K562 (cell line): ENCODE measurements around the gene UBASH3A. TPM values are rescaled to one million over a fixed set of nuclear protein-coding genes. Genes with fewer than 3 reads are reported as not detected.

Source experiments
- ATAC-seq: fragments of 200-7000 bp; cut with Tn5 transposase; 3 replicates; pipeline ENCODE4 v1.9.1; 2020; ENCODE audit warnings: moderate library complexity
- BruUV-seq: library from RNA; stranded (reverse); fragments of 400-500 nt; replicated peaks from 2 replicates; lab custom pipeline; 2021; lab: Mats Ljungman, UMichigan
- CTCF ChIA-PET: fragments of 300-600 bp; formaldehyde crosslinking; extraction: SDS; loops from one replicate; lab custom pipeline; 2021; ENCODE audit warnings: low intra/inter-chr PET ratio; lab: Yijun Ruan, JAX
- POLR2A ChIA-PET: fragments of 300-600, 350-650 bp; sonication (Branson Sonifier 250); formaldehyde crosslinking; extraction: SDS; loops from one replicate; lab custom pipeline; 2021; ENCODE audit warnings: antibody characterized with exemption, inconsistent platforms; lab: Yijun Ruan, JAX
- DNase-seq, 4 experiments: peaks; one replicate each; pipeline versions ENCODE4 v3.0.0 to v3.0.0-alpha.2; 2011 to 2018; ENCODE audit warnings: low spot score in 3 of 4, mixed read lengths in 3 of 4; ENCODE audit errors: extremely low read depth in 1 of 4
- FAIRE-seq: peaks from 2 replicates; lab custom pipeline; 2011; peaks lifted over from hg19 to GRCh38; lab: Jason Lieb, UNC
- H2AFZ ChIP-seq: 2 replicates; pipeline ENCODE4 v1.6.0; 2011; ENCODE audit warnings: low read depth, low read length, control low read depth, inconsistent platforms
- H3K27ac ChIP-seq: fragments of 200-600 bp; 3 replicates; pipeline ENCODE4 v1.8.0; 2011; ENCODE audit warnings: low read depth, mild to moderate bottlenecking, control low read depth, inconsistent platforms, low read length, moderate library complexity, mixed read lengths; ENCODE audit errors: extremely low read depth
- H3K27me3 ChIP-seq, 2 experiments: fragments of 300-600 bp in 1 of 2; 2 replicates in 1 of 2; 3 replicates in 1 of 2; pipeline versions ENCODE4 v1.6.0 to v1.8.0; 2011; ENCODE audit warnings: inconsistent platforms in 2 of 2, low read length in 2 of 2, mild to moderate bottlenecking in 1 of 2, mixed read lengths in 1 of 2, moderate library complexity in 1 of 2; ENCODE audit not compliant: control insufficient read depth in 2 of 2, insufficient read depth in 2 of 2
- H3K36me3 ChIP-seq: fragments of 300-600 bp; 3 replicates; pipeline ENCODE4 v1.8.0; 2011; ENCODE audit warnings: mild to moderate bottlenecking, low read length, inconsistent platforms; ENCODE audit not compliant: control insufficient read depth, insufficient read depth
- H3K4me1 ChIP-seq, 2 experiments: fragments of 200-600 bp in 1 of 2; replicated peaks in 1 of 2; 2 replicates in 1 of 2; 3 replicates in 1 of 2; pipeline versions ENCODE4 v1.5.1 to v1.8.0; 2011; ENCODE audit warnings: inconsistent platforms in 2 of 2, low read length in 2 of 2, mild to moderate bottlenecking in 1 of 2, mixed read lengths in 1 of 2, moderate library complexity in 1 of 2; ENCODE audit not compliant: control insufficient read depth in 2 of 2, insufficient read depth in 2 of 2
- H3K4me2 ChIP-seq: 2 replicates; pipeline ENCODE4 v1.6.1; 2011; ENCODE audit warnings: low read length, control low read depth, inconsistent platforms, mixed read lengths; ENCODE audit not compliant: insufficient read depth
- H3K4me3 ChIP-seq: fragments of 200-600 bp; sonication (generic), shearing (Covaris generic); 2 replicates; pipeline ENCODE4 v1.5.1; 2016; ENCODE audit warnings: control low read depth, inconsistent platforms
- H3K79me2 ChIP-seq: fragments of 200-600 bp; 3 replicates; pipeline ENCODE4 v1.8.0; 2011; ENCODE audit warnings: low read length, inconsistent platforms; ENCODE audit not compliant: control insufficient read depth, insufficient read depth
- H3K9ac ChIP-seq, 2 experiments: 2 replicates each; pipeline versions ENCODE4 v1.6.0 to v1.6.1; 2011; ENCODE audit warnings: low read depth in 2 of 2, low read length in 2 of 2, control low read depth in 1 of 2, inconsistent platforms in 1 of 2, mild to moderate bottlenecking in 1 of 2, mixed read lengths in 1 of 2; ENCODE audit not compliant: insufficient read depth in 1 of 2
- H3K9me1 ChIP-seq: one replicate; pipeline ENCODE4 v1.6.0; 2011; ENCODE audit warnings: inconsistent platforms, mild to moderate bottlenecking, low read length, moderate library complexity; ENCODE audit not compliant: control insufficient read depth, insufficient read depth
- H3K9me3 ChIP-seq: replicated peaks from 2 replicates; pipeline ENCODE4 v1.5.1; 2011; ENCODE audit warnings: low read depth, low read length, inconsistent platforms; ENCODE audit not compliant: control insufficient read depth, insufficient read depth
- H4K20me1 ChIP-seq: replicated peaks from 2 replicates; pipeline ENCODE4 v1.6.1; 2011; ENCODE audit warnings: low read length, inconsistent platforms, mixed read lengths; ENCODE audit not compliant: control insufficient read depth, insufficient read depth
- ASH1L ChIP-seq: fragments of 450-650 bp; IDR thresholded peaks from 2 replicates; pipeline ENCODE4 v1.6.1; 2018; ENCODE audit warnings: borderline replicate concordance, mild to moderate bottlenecking, low read depth; ENCODE audit not compliant: partially characterized antibody
- BRD4 ChIP-seq: fragments of 200-600 bp; sonication (generic); IDR thresholded peaks from 2 replicates; pipeline ENCODE4 v1.6.1; 2017; ENCODE audit warnings: inconsistent platforms
- CHD2 ChIP-seq: IDR thresholded peaks from 2 replicates; pipeline ENCODE4 v1.6.1; 2011; ENCODE audit warnings: low read depth, low read length
- FOXA3 ChIP-seq, 2 experiments: fragments of 450-650 bp in 1 of 2; sonication (generic) in 1 of 2; formaldehyde crosslinking; IDR thresholded peaks in 1 of 2; conservative IDR thresholded peaks in 1 of 2; 2 replicates each; pipeline versions ENCODE4 v1.4.0 to v1.8.0; 2020 to 2022; ENCODE audit warnings: mild to moderate bottlenecking in 2 of 2, missing genetic modification reagents in 1 of 2
- GATAD2A ChIP-seq: fragments of 450-650 bp; IDR thresholded peaks from 2 replicates; pipeline ENCODE4 v1.6.1; 2017
- HCFC1 ChIP-seq: IDR thresholded peaks from 2 replicates; pipeline ENCODE4 v1.6.1; 2012; ENCODE audit warnings: low read depth, low read length, improper control_type of control experiment
- HDAC2 ChIP-seq: fragments of 450-650 bp; IDR thresholded peaks from 2 replicates; pipeline ENCODE4 v1.6.1; 2016; ENCODE audit warnings: mild to moderate bottlenecking
- MEF2A ChIP-seq: IDR thresholded peaks from 2 replicates; pipeline ENCODE4 v1.6.1; 2011; ENCODE audit warnings: low read depth, mild to moderate bottlenecking, low read length, moderate library complexity; ENCODE audit not compliant: control insufficient read depth
- PHF21A ChIP-seq: fragments of 450-650 bp; IDR thresholded peaks from 2 replicates; pipeline ENCODE4 v1.6.1; 2017; ENCODE audit warnings: low read depth, borderline replicate concordance
- POLR2AphosphoS2 ChIP-seq: IDR thresholded peaks from 2 replicates; pipeline ENCODE4 v1.6.1; 2012; ENCODE audit warnings: low read length, improper control_type of control experiment
- RBM25 ChIP-seq: fragments of 200-400 bp; formaldehyde crosslinking; IDR thresholded peaks from 2 replicates; pipeline ENCODE4 v1.6.1; 2018; ENCODE audit warnings: low read length, low read depth, moderate library complexity; ENCODE audit not compliant: severe bottlenecking
- SAFB2 ChIP-seq: fragments of 200-400 bp; formaldehyde crosslinking; IDR thresholded peaks from 2 replicates; pipeline ENCODE4 v1.6.1; 2018; ENCODE audit warnings: borderline replicate concordance, low read length, low read depth, moderate library complexity; ENCODE audit not compliant: severe bottlenecking
- SMC3 ChIP-seq: conservative IDR thresholded peaks from 2 replicates; pipeline ENCODE4 v1.6.1; 2011; ENCODE audit warnings: low read depth, low read length, improper control_type of control experiment; ENCODE audit not compliant: insufficient read depth
- TAL1 ChIP-seq: fragments of 450-650 bp; IDR thresholded peaks from 2 replicates; pipeline ENCODE4 v1.6.1; 2016; ENCODE audit warnings: mild to moderate bottlenecking
- YY1 ChIP-seq, 3 experiments: IDR thresholded peaks; 2 replicates each; pipeline ENCODE4 v1.6.1; 2011; ENCODE audit warnings: low read length in 2 of 3, mild to moderate bottlenecking in 2 of 3, moderate library complexity in 2 of 3, borderline replicate concordance in 1 of 3, control low read depth in 1 of 3, low read depth in 1 of 3; ENCODE audit not compliant: insufficient read depth in 3 of 3, insufficient replicate concordance in 2 of 3, control insufficient read depth in 1 of 3, insufficient read length in 1 of 3; ENCODE audit errors: extremely low read depth in 1 of 3
- ZC3H4 ChIP-seq: sonication (generic); formaldehyde crosslinking; IDR thresholded peaks from 2 replicates; pipeline ENCODE4 v1.9.0; 2021; ENCODE audit warnings: missing genetic modification reagents, borderline replicate concordance
- ZNF133 ChIP-seq: fragments of 250-450 bp; sonication (Bioruptor Pico); IDR thresholded peaks from 2 replicates; pipeline ENCODE4 v1.4.0; 2020; ENCODE audit warnings: mild to moderate bottlenecking
- ZNF140 ChIP-seq: fragments of 250-450 bp; sonication (Bioruptor Pico); IDR thresholded peaks from 2 replicates; pipeline ENCODE4 v1.8.0; 2021; ENCODE audit warnings: moderate library complexity, mild to moderate bottlenecking, inconsistent platforms
- WGBS: fragments of 100-300 bp; shearing (Covaris generic); methylation state at CpG from one replicate; pipeline ENCODE4 v1.1.6; 2016; ENCODE audit warnings: low coverage, mixed read lengths; ENCODE audit not compliant: insufficient coverage; ENCODE audit errors: missing lambda C conversion rate; 5-methylcytosine and 5-hydroxymethylcytosine counted together
- in situ Hi-C: fragments of 300-500 bp; cut with MboI; formaldehyde crosslinking; loops from 4 replicates; pipeline ENCODE4 v1.15.0; 2018; ENCODE audit warnings: inconsistent platforms, mixed read lengths
- intact Hi-C: fragments of 100-400 bp; cut with micrococcal nuclease; formaldehyde crosslinking; loops from 2 replicates; pipeline ENCODE4 v1.14.2; 2022
- polyA plus RNA-seq, 8 experiments: library from polyadenylated mRNA; depleted of rRNA in 4 of 8; stranded (reverse) in 5 of 8; unstranded in 3 of 8; fragments of >200 nt; fragmentation: Nextera tagmentation in 2 of 8; fragmentation: Illumina TruSeq in 1 of 8; extraction: Ambion mirVana in 2 of 8; extraction: Trizol in 1 of 8; gene quantifications; 2 replicates each; pipeline versions ENCODE4 v1.2.1 to v1.2.3, GENCODE V29; 2011 to 2014; ENCODE audit warnings: inconsistent platforms in 1 of 8, missing spikeins in 1 of 8
- total RNA-seq, 7 experiments: library from RNA; depleted of rRNA in 6 of 7; stranded (reverse); fragments of >200 nt in 6 of 7; fragmentation: Illumina TruSeq in 2 of 7; extraction: Trizol in 2 of 7; gene quantifications; 2 replicates each; pipeline versions ENCODE4 v1.2.1 to v1.2.3, GENCODE V29; 2011 to 2021; ENCODE audit warnings: low replicate concordance in 1 of 7

Gene UBASH3A
- total and polyA plus RNA-seq, 9 of the 15 experiments (the other 6 are each of a cell fraction or from before 2014, with no cell fraction given) = 0.23 to 1.8 (median 1.1) TPM

GRCh38 chr21:42360317-42360716 is 43.4 kb upstream of the UBASH3A start (continued):
- TF ChIP-seq YY1 (IDR thresholded peaks at IDR 0.05; ENCODE audit: borderline replicate concordance in 1 of 3, control insufficient read depth in 1 of 3, extremely low read depth in 1 of 3, insufficient read depth in 3 of 3, insufficient read length in 1 of 3, insufficient replicate concordance in 2 of 3, low read depth in 1 of 3, low read length in 2 of 3) (peak in 1 of 3 experiments; percentile 16), ZC3H4 (no peak), PHF21A (no peak), CHD2 (no peak), GATAD2A (no peak), HDAC2 (peak; percentile 29; the same call in 1 of the 2 replicates), ASH1L (no peak), ZNF140 (no peak), SMC3 (peak; percentile 68), RBM25 (peak; percentile 97)

- in situ Hi-C loops (no loop called here), intact Hi-C loops (loop anchor here (10.0 kb wide), 1 partner anchor 174 kb away; no protein-coding TSS in a partner anchor)
- H3K27me3 ChIP-seq = peaks cover 33 to 79% of the 10 kb centered on the region in 2 experiments
- no peak for ATAC-seq
- H3K4me1 ChIP-seq = peaks cover 0 to 2% of the 10 kb centered on the region in 2 experiments; a peak in 3 of 5 replicates
- H3K27ac ChIP-seq = no peak overlapping the region
- H2AFZ ChIP-seq = no peak overlapping the region
- no TSS peak for BruUV-seq
- H3K4me3 ChIP-seq = no peak overlapping the region
- H3K36me3 ChIP-seq = no peaks in the 10 kb centered on the region
- no peak for TF ChIP-seq MEF2A
- TF ChIP-seq FOXA3 (CRISPR knock-in tag; conservative IDR thresholded peaks at IDR 0.05 in 1 of 2, IDR thresholded peaks at IDR 0.05 in 1 of 2) = no peak
- TF ChIP-seq TAL1 = no peak
- no peak for TF ChIP-seq SAFB2
- no peak for TF ChIP-seq HCFC1
- TF ChIP-seq ZNF133 (CRISPR knock-in tag) = no peak
- TF ChIP-seq POLR2AphosphoS2 = no peak
- TF ChIP-seq BRD4 = no peak
- TF ChIP-seq, all 486 proteins: peak for 0
- CTCF ChIA-PET = no interaction called here
- H3K9ac ChIP-seq = no peak overlapping the region
- POLR2A ChIA-PET = interaction anchor here (0.5 to 1.3 kb wide), 5 partner anchors 12 to 89 kb away, joined by 3 to 4 read pairs (median 3); no protein-coding TSS in a partner anchor
- no peaks in the 10 kb centered on the region for H3K9me1 ChIP-seq
- FAIRE-seq (no peak), DNase-seq (no peak)
- H3K9me3 ChIP-seq = no peaks in the 10 kb centered on the region
- no peak overlapping the region for H3K4me2 ChIP-seq
- WGBS = 6% methylated on average over 7 of the region's 7 CpGs
- no peaks in the 10 kb centered on the region for H3K79me2 ChIP-seq
- H4K20me1 ChIP-seq = 0 out of 2 replicates have a peak, but pooled peaks cover 4% of the 10 kb centered on the region
These were observed 42.4 kb upstream of the UBASH3A start for GRCh38 chr21:42361286-42361685.
